ENCODE measurements around the gene RPS2. TPM values are rescaled to one million over a fixed set of nuclear protein-coding genes. Genes with fewer than 3 reads are reported as not detected.
"Not testable (repeated sequence)": the region's sequence is repeated elsewhere in the genome, so short reads cannot be mapped to it uniquely, and the experiment has no call there.

RPS2 gene
- total RNA-seq, 2 experiments from 2014 or later, result 5,572 to 5,598 TPM

- CTCF ChIA-PET, result interaction anchor here (1.3 to 1.4 kb wide), 2 partner anchors 10 to 256 kb away, joined by 3 read pairs; partner anchors contain the start of genes MAPK8IP3 and TBL3
- DNase-seq (peak; percentile 52), ATAC-seq (no peak)
- TF ChIP-seq, protein P1, sequence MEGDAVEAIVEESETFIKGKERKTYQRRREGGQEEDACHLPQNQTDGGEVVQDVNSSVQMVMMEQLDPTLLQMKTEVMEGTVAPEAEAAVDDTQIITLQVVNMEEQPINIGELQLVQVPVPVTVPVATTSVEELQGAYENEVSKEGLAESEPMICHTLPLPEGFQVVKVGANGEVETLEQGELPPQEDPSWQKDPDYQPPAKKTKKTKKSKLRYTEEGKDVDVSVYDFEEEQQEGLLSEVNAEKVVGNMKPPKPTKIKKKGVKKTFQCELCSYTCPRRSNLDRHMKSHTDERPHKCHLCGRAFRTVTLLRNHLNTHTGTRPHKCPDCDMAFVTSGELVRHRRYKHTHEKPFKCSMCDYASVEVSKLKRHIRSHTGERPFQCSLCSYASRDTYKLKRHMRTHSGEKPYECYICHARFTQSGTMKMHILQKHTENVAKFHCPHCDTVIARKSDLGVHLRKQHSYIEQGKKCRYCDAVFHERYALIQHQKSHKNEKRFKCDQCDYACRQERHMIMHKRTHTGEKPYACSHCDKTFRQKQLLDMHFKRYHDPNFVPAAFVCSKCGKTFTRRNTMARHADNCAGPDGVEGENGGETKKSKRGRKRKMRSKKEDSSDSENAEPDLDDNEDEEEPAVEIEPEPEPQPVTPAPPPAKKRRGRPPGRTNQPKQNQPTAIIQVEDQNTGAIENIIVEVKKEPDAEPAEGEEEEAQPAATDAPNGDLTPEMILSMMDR (IDR thresholded peaks at IDR 0.05), result no peak
- Mint-ChIP-seq H3K27ac (peak overlapping the region; percentile 96), H3K9me3 (no peaks in the 10 kb centered on the region), H3K4me3 (peak overlapping the region; percentile 98), H3K4me1 (ENCODE audit: low read depth) (peaks cover 37% of the 10 kb centered on the region), H3K36me3 (ENCODE audit: low read depth) (peaks cover 53% of the 10 kb centered on the region), H3K27me3 (no peaks in the 10 kb centered on the region)
- POLR2A ChIA-PET, result interaction anchor here (0.6 to 14.3 kb wide), 8 partner anchors 9 to 395 kb away, joined by 3 to 505 read pairs (median 11); partner anchors contain the start of genes FAHD1, GFER, MSRB1 and NOXO1
- intact Hi-C loops (cut with micrococcal nuclease), result no loop called here
These were observed 3.0 kb downstream of the RPS2 start for GRCh38 chr16:1961651-1962067.

DNA sequence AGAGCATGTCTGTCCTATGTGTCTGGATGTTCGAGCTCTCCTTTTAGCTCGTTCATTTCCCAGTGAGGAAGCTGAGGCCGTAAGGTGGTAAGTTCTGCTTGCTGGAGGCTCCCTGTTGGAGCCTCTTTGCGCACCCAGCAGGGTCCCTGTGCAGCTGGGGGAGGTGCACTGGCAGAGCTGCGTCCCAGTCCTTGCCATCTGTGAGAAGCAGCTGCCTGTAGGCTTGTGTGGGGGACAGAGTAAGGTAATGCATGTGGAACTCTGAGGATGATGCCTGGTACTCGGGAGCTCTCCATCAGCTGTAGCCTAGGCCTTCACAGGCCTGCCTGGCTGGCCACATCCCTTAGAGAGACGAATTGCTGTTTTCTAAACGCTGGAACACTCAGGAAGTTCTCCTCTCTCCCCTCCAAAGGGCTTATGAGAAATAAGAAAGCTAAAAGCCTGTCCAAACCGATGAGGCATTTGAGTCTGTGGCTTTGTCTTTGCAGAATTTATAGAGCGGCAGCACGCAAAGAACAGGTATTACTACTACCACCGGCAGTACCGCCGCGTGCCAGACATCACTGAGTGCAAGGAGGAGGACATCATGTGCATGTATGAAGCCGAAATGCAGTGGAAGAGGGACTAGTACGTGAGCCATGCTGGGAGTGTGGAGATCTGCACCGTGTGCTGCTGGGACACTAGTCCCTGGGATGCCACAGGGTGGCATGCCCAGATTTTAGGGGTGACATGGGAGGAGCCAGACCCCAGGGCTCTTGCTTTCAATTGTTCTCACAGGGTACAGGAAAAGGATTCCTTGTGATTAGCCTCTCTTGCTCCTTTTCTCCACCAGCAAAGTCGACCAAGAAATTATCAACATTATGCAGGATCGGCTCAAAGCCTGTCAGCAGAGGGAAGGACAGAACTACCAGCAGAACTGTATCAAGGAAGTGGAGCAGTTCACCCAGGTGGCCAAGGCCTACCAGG, 3.7 kb downstream of the RPS2 start:
- DNase-seq (peak; percentile 72), ATAC-seq (peak; percentile 6)
- no peaks in the 10 kb centered on the region for H3K9me3 Mint-ChIP-seq
- TF ChIP-seq, protein P1 (IDR thresholded peaks at IDR 0.05), result no peak
- intact Hi-C loops (cut with micrococcal nuclease), result no loop called here
- peaks cover 53% of the 10 kb centered on the region for H3K36me3 Mint-ChIP-seq (ENCODE audit: low read depth)
- H3K4me1 Mint-ChIP-seq (ENCODE audit: low read depth), result peaks cover 37% of the 10 kb centered on the region
- peak overlapping the region; percentile 96 for H3K27ac Mint-ChIP-seq
- H3K4me3 Mint-ChIP-seq, result peak overlapping the region; percentile 98
- POLR2A ChIA-PET, result interaction anchor here (0.8 to 14.3 kb wide), 13 partner anchors 8 to 194 kb away, joined by 3 to 505 read pairs (median 5); partner anchors contain the start of genes GFER, MSRB1, NME3 and NOXO1
- CTCF ChIA-PET, result interaction anchor here (1.0 to 1.4 kb wide), 4 partner anchors 11 to 255 kb away, joined by 3 read pairs; partner anchors contain the start of genes MAPK8IP3 and TBL3
- no peaks in the 10 kb centered on the region for H3K27me3 Mint-ChIP-seq

DNA sequence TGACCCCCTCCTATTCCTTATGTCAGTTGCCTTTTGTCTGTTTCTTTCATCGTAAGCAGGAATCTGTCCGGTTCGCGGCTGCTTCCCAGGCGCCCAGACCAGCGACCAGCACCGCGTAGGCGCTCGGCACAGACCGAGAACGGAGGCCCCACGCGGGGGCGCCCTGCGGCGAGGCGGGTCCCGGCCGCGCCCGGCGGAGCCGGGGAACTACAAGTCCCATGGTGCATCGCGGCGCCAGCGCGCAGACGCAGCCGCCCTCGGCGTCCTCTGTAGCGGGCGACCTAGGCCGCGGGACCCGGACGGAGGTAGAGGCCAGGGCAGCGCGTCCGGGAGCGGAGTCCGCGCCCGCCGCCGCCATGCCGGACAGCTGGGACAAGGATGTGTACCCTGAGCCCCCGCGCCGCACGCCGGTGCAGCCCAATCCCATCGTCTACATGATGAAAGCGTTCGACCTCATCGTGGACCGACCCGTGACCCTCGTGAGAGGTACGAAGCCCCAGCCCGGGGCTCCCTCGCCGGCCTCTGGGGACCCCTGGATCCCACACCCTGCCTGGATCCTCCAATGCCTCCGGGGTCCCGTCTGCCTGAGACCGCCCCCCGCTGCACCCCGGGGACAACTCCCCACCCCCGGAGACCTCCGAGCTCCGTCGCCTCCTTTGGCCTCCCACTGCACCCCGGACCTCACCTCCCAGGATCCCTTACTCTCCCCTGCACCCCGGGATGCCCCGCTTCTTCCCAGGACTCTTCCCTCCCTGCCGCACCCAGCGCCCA, 5.2 kb downstream of the RPS2 start, which contains the start of gene NDUFB10:
Gene NDUFB10 (plus strand): TSS at position 270 of the 771 bp plus-strand sequence. CDS start 87 bp downstream, at position 357.
- Mint-ChIP-seq H3K36me3 (ENCODE audit: low read depth) (peaks cover 43% of the 10 kb centered on the region), H3K27ac (peak within 1 kb of the TSS; percentile 96), H3K27me3 (no peaks in the 10 kb centered on the region), H3K4me1 (ENCODE audit: low read depth) (peaks cover 33% of the 10 kb centered on the region), H3K4me3 (peak within 1 kb of the TSS; percentile 98), H3K9me3 (no peaks in the 10 kb centered on the region)
- TF ChIP-seq, protein P1 (IDR thresholded peaks at IDR 0.05), result peak; percentile 50
- CTCF ChIA-PET, result no interaction called here
- POLR2A ChIA-PET, result interaction anchor here (0.6 to 14.3 kb wide), 6 partner anchors 16 to 177 kb away, joined by 3 to 505 read pairs (median 7); partner anchors contain the start of genes GFER, MSRB1, NOXO1 and NUBP2
- intact Hi-C loops (cut with micrococcal nuclease), result no loop called here
- peak; percentile 76 for ATAC-seq
- peak; percentile 93 for DNase-seq

- peak overlapping the region; percentile 96 for H3K27ac Mint-ChIP-seq
- ATAC-seq, result peak; percentile 0
- H3K36me3 Mint-ChIP-seq (ENCODE audit: low read depth), result peaks cover 38% of the 10 kb centered on the region
- no peaks in the 10 kb centered on the region for H3K27me3 Mint-ChIP-seq
- H3K4me3 Mint-ChIP-seq, result peak overlapping the region; percentile 98
- DNase-seq, result no peak
- peaks cover 33% of the 10 kb centered on the region for H3K4me1 Mint-ChIP-seq (ENCODE audit: low read depth)
- TF ChIP-seq, protein P1 (IDR thresholded peaks at IDR 0.05), result no peak
- POLR2A ChIA-PET, result interaction anchor here (1.2 to 14.3 kb wide), 3 partner anchors 15 to 45 kb away, joined by 3 to 505 read pairs (median 113); partner anchors contain the start of genes GFER, MSRB1, NOXO1 and SYNGR3
- intact Hi-C loops (cut with micrococcal nuclease), result no loop called here
- no peaks in the 10 kb centered on the region for H3K9me3 Mint-ChIP-seq
- CTCF ChIA-PET, result no interaction called here
These were observed 5.8 kb downstream of the RPS2 start for GRCh38 chr16:1958715-1959268.

GRCh38 chr16:1958143-1958491, 6.5 kb downstream of the RPS2 start:
- H3K27me3 Mint-ChIP-seq; H3K27ac Mint-ChIP-seq; CTCF ChIA-PET; DNase-seq; H3K9me3 Mint-ChIP-seq; ATAC-seq; H3K4me3 Mint-ChIP-seq; intact Hi-C loops (cut with micrococcal nuclease): not testable (repeated sequence)
- POLR2A ChIA-PET, result interaction anchor here (2.0 kb wide), 1 partner anchor 14 kb away, joined by 4 read pairs; the partner anchor contains the start of gene TBL3
- H3K4me1 Mint-ChIP-seq (ENCODE audit: low read depth), result peaks cover 30% of the 10 kb centered on the region
- peaks cover 31% of the 10 kb centered on the region for H3K36me3 Mint-ChIP-seq (ENCODE audit: low read depth)

- H3K27ac Mint-ChIP-seq; H3K9me3 Mint-ChIP-seq; H3K4me3 Mint-ChIP-seq; ATAC-seq; H3K27me3 Mint-ChIP-seq; CTCF ChIA-PET; intact Hi-C loops (cut with micrococcal nuclease); DNase-seq: not testable (repeated sequence)
- POLR2A ChIA-PET, result interaction anchor here (2.0 kb wide), 1 partner anchor 14 kb away, joined by 4 read pairs; the partner anchor contains the start of gene TBL3
- H3K4me1 Mint-ChIP-seq (ENCODE audit: low read depth), result peaks cover 26% of the 10 kb centered on the region
- H3K36me3 Mint-ChIP-seq (ENCODE audit: low read depth), result peaks cover 26% of the 10 kb centered on the region
These were observed 7.0 kb downstream of the RPS2 start for GRCh38 chr16:1957434-1958142.

All from activated CD8-positive, alpha-beta T cell treated with anti-CD3 and anti-CD28 coated beads for 36 hours (primary cell).